ENCODE results near the gene PHF2.

Gene PHF2

GRCh38 chr9:93697352-93698139 lies 121.2 kb downstream of the PHF2 start:
- DNase-seq (ENCODE audit: low read depth in 1 of 2, low spot score in 1 of 2), result no peak

GRCh38 chr9:93698140-93698908 lies 121.9 kb downstream of the PHF2 start:
- DNase-seq (ENCODE audit: low read depth in 1 of 2, low spot score in 1 of 2), result no peak

GRCh38 chr9:93699650-93700049 lies 123.3 kb downstream of the PHF2 start:
- no peak for DNase-seq (ENCODE audit: low read depth in 1 of 2, low spot score in 1 of 2)

- DNase-seq (ENCODE audit: low read depth in 1 of 2, low spot score in 1 of 2), result no peak
Measured at GRCh38 chr9:93701494-93702218, 125.3 kb downstream of the PHF2 start.

GRCh38 chr9:93702261-93702660 lies 125.9 kb downstream of the PHF2 start:
- no peak for DNase-seq (ENCODE audit: low read depth in 1 of 2, low spot score in 1 of 2)

- DNase-seq (ENCODE audit: low read depth in 1 of 2, low spot score in 1 of 2), result no peak
Measured at GRCh38 chr9:93708289-93708986, 132.1 kb downstream of the PHF2 start.

GRCh38 chr9:93708987-93709302 lies 132.6 kb downstream of the PHF2 start:
- DNase-seq (ENCODE audit: low read depth in 1 of 2, low spot score in 1 of 2), result no peak

GRCh38 chr9:93709600-93710369 lies 133.4 kb downstream of the PHF2 start:
- no peak for DNase-seq (ENCODE audit: low read depth in 1 of 2, low spot score in 1 of 2)

- DNase-seq (ENCODE audit: low read depth in 1 of 2, low spot score in 1 of 2), result no peak
Measured at GRCh38 chr9:93710370-93710723, 134.0 kb downstream of the PHF2 start.

GRCh38 chr9:93711002-93711401 lies 134.6 kb downstream of the PHF2 start:
- DNase-seq (ENCODE audit: low read depth in 1 of 2, low spot score in 1 of 2), result no peak

- no peak for DNase-seq (ENCODE audit: low read depth in 1 of 2, low spot score in 1 of 2)
Measured at GRCh38 chr9:93712896-93713295, 136.5 kb downstream of the PHF2 start.

GRCh38 chr9:93713716-93714115 lies 137.3 kb downstream of the PHF2 start:
- DNase-seq (ENCODE audit: low read depth in 1 of 2, low spot score in 1 of 2), result no peak

- no peak for DNase-seq (ENCODE audit: low read depth in 1 of 2, low spot score in 1 of 2)
Measured at GRCh38 chr9:93721417-93721965, 145.1 kb downstream of the PHF2 start.

GRCh38 chr9:93724852-93725251 lies 148.5 kb downstream of the PHF2 start:
- no peak for DNase-seq (ENCODE audit: low read depth in 1 of 2, low spot score in 1 of 2)

- no peak for DNase-seq (ENCODE audit: low read depth in 1 of 2, low spot score in 1 of 2)
Measured at GRCh38 chr9:93725382-93725781, 149.0 kb downstream of the PHF2 start.

- DNase-seq (ENCODE audit: low read depth in 1 of 2, low spot score in 1 of 2), result no peak
Measured at GRCh38 chr9:93726147-93726546, 149.8 kb downstream of the PHF2 start.
